C4-2B (cell line): ENCODE results near the gene NSMCE4A.
"Not testable (repeated sequence)": the region's sequence is repeated elsewhere in the genome, so short reads cannot be mapped to it uniquely, and the experiment has no call there.

Experiments used
- H3K27ac ChIP-seq: fragments of 450-650 bp; 2 replicates; pipeline ENCODE4 v1.5.1; 2017
- ZFX ChIP-seq: fragments of 450-650 bp; IDR thresholded peaks from 2 replicates; pipeline ENCODE4 v1.6.1; 2017
- TF ChIP-seq, protein P1 (sequence below): fragments of 450-650 bp; conservative IDR thresholded peaks from 2 replicates; pipeline ENCODE4 v1.5.1; 2017; ENCODE audit warnings: mild to moderate bottlenecking

The NSMCE4A gene

GRCh38 chr10:121974535-121975294 lies at the start of gene NSMCE4A:
TSS of gene NSMCE4A (minus strand) at chr10:121975217. CDS start at chr10:121975165, 52 bp downstream.
- peak within 1 kb of the TSS; percentile 94 for H3K27ac ChIP-seq
- TF ChIP-seq, protein P1, sequence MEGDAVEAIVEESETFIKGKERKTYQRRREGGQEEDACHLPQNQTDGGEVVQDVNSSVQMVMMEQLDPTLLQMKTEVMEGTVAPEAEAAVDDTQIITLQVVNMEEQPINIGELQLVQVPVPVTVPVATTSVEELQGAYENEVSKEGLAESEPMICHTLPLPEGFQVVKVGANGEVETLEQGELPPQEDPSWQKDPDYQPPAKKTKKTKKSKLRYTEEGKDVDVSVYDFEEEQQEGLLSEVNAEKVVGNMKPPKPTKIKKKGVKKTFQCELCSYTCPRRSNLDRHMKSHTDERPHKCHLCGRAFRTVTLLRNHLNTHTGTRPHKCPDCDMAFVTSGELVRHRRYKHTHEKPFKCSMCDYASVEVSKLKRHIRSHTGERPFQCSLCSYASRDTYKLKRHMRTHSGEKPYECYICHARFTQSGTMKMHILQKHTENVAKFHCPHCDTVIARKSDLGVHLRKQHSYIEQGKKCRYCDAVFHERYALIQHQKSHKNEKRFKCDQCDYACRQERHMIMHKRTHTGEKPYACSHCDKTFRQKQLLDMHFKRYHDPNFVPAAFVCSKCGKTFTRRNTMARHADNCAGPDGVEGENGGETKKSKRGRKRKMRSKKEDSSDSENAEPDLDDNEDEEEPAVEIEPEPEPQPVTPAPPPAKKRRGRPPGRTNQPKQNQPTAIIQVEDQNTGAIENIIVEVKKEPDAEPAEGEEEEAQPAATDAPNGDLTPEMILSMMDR: peak; percentile 93; the same call in 1 of the 2 replicates
- TF ChIP-seq ZFX: peak; percentile 98

DNA sequence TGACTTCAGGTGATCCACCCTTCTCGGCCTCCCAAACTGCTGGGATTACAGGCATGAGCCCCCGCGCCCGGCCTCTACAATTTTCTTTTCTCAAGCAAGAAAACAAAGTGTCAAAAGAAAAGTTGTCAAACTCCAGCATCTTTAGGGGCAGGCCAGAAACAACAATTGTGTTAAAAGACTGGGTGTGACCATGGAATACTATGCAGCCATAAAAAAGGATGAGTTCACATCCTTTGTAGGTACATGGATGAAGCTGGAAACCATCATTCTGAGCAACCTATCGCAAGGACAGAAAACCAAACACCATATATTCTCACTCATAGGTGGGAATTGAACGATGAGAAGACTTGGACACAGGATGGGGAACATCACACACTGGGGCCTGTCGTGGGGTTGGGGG lies 48.2 kb upstream of the NSMCE4A start:
- not testable (repeated sequence) for H3K27ac ChIP-seq

GRCh38 chr10:122022276-122022675 lies 47.3 kb upstream of the NSMCE4A start:
- TF ChIP-seq, protein P1: no peak
- no peak for TF ChIP-seq ZFX
- 0 out of 2 replicates have a peak overlapping the region, but pooled peaks have one; percentile 26 for H3K27ac ChIP-seq

GRCh38 chr10:122021828-122022227 lies 46.8 kb upstream of the NSMCE4A start:
- TF ChIP-seq, protein P1: no peak
- TF ChIP-seq ZFX: no peak
- peak overlapping the region; percentile 26; the same call in 1 of the 2 replicates for H3K27ac ChIP-seq

DNA sequence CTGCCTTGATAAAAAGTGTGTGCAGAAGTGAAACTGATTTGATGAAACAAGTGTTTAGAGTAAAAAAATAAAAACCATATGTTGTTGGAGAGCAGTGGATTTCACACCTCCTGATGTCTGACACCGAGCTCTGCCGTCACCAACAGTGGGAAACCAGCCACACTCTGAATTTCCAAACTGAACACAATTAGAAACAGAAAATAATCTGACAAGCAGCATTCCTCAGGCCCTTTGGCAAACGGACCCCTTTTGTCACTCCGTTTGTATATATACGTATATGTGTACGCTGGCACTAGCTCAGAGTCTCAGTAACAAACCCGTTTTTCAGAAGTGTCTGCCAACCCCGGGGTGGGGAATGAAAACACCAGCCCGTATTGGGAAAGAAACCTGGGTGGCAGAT lies 46.4 kb upstream of the NSMCE4A start:
- H3K27ac ChIP-seq: peak overlapping the region; percentile 26
- TF ChIP-seq, protein P1: no peak

DNA sequence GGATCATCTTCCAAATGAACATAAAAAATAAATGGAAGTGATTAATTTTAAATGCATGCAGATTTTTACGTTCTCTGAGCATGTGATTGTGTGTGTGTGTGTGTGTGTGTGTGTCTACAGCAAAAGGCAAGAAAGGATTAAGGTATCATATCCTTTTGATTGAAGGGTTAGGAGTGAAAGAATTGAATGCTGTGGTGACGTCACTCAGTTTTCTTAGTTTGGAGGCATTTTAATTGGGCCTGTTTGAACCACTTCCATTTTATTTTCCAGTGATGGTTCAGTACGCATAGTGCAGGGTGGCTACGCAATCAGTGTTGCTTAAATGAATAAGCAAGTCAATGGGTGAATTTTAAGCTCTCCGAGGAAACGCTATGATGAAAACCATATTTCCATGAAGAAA lies 45.2 kb upstream of the NSMCE4A start:
- TF ChIP-seq, protein P1: no peak
- no peak for TF ChIP-seq ZFX
- no peak overlapping the region; the same call in 1 of the 2 replicates for H3K27ac ChIP-seq

- H3K27ac ChIP-seq: peak overlapping the region; percentile 63
Measured at GRCh38 chr10:122019414-122019975, 44.5 kb upstream of the NSMCE4A start.

More at GRCh38 chr10:122019414-122019975, 44.5 kb upstream of the NSMCE4A start:
- TF ChIP-seq, protein P1: no peak
- TF ChIP-seq ZFX: no peak
